ENCODE data around the gene DYNLRB1. TPM values are rescaled to one million over a fixed set of nuclear protein-coding genes. Genes with fewer than 3 reads are reported as not detected.
"Not testable (repeated sequence)": the region's sequence is repeated elsewhere in the genome, so short reads cannot be mapped to it uniquely, and the experiment has no call there.

The DYNLRB1 gene
- total and polyA plus RNA-seq, 4 donors: 120 to 305 (median 223) TPM

- intact Hi-C loops (cut with DNase I); ATAC-seq (ENCODE audit: low FRiP score); H3K36me3 ChIP-seq (ENCODE audit: control insufficient read depth in 1 of 2, insufficient read depth in 2 of 2, low read length in 1 of 2): not testable (repeated sequence)
Observed at GRCh38 chr20:34483585-34484220, 32.5 kb upstream of the DYNLRB1 start.

DNA sequence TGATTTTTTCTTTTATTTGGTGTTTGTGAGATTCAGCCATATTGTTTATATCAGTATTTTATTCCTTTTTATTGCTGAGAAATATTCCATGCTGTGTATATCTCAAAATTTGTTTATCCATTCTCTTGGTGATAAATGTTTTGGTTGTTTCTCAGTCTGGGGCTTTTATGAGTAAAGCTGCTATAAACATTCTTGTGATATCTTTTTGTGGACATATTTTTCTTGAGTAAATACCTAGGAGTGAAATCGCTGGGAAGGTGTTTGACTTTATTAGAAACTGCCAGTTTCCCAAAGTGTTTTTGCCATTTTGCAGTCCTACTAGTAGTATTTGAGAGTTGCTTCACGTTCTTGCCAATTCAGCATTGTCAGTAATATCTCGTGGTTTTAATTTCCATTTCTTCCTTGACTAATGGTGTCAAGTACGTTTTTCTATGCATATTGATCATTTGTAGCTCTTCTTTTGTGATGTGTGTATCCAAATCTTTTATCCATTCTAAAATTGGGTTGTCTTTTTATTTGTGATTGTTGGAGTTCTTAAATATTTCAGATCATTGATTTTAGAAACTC lies 31.1 kb upstream of the DYNLRB1 start:
- ATAC-seq (ENCODE audit: low FRiP score) (no peak), DNase-seq (no peak)
- Histone ChIP-seq H3K27me3 (ENCODE audit: control insufficient read depth in 1 of 2, insufficient read depth in 2 of 2, low read length in 1 of 2) (no peaks in the 10 kb centered on the region), H3K27ac (ENCODE audit: low read depth in 1 of 2, low read length in 2 of 2) (no peak overlapping the region), H3K4me1 (ENCODE audit: control insufficient read depth in 1 of 2, insufficient read depth in 2 of 2, low read length in 2 of 2) (no peaks in the 10 kb centered on the region), H3K36me3 (ENCODE audit: control insufficient read depth in 1 of 2, insufficient read depth in 2 of 2, low read length in 1 of 2) (no peaks in the 10 kb centered on the region), H3K9me3 (ENCODE audit: control insufficient read depth, low read length) (no peaks in the 10 kb centered on the region), H3K4me3 (ENCODE audit: low read length in 2 of 2) (no peak overlapping the region)
- intact Hi-C loops (cut with DNase I): no loop called here
- 68 to 80% methylated on average over 4 of the region's 4 CpGs for WGBS, 2 donors

More at GRCh38 chr20:34483585-34484220, 32.5 kb upstream of the DYNLRB1 start:
- H3K27me3 ChIP-seq (ENCODE audit: control insufficient read depth in 1 of 2, insufficient read depth in 2 of 2, low read length in 1 of 2); H3K4me1 ChIP-seq (ENCODE audit: control insufficient read depth in 1 of 2, insufficient read depth in 2 of 2, low read length in 2 of 2); H3K4me3 ChIP-seq (ENCODE audit: low read length in 2 of 2); H3K27ac ChIP-seq (ENCODE audit: low read depth in 1 of 2, low read length in 2 of 2); DNase-seq; H3K9me3 ChIP-seq (ENCODE audit: control insufficient read depth, low read length): not testable (repeated sequence)
- 94 to 95% methylated on average over 3 of the region's 3 CpGs for WGBS, 2 donors

GRCh38 chr20:34491226-34491931 lies 24.8 kb upstream of the DYNLRB1 start:
- DNase-seq (no peak), ATAC-seq (ENCODE audit: low FRiP score) (no peak)
- no peaks in the 10 kb centered on the region for H3K4me1 ChIP-seq (ENCODE audit: control insufficient read depth in 1 of 2, insufficient read depth in 2 of 2, low read length in 2 of 2)
- no peaks in the 10 kb centered on the region for H3K36me3 ChIP-seq (ENCODE audit: control insufficient read depth in 1 of 2, insufficient read depth in 2 of 2, low read length in 1 of 2)
- H3K27ac ChIP-seq (ENCODE audit: low read depth in 1 of 2, low read length in 2 of 2): no peak overlapping the region
- WGBS, 2 donors: 92 to 95% methylated on average over 4 of the region's 4 CpGs
- H3K4me3 ChIP-seq (ENCODE audit: low read length in 2 of 2): no peak overlapping the region
- no peaks in the 10 kb centered on the region for H3K9me3 ChIP-seq (ENCODE audit: control insufficient read depth, low read length)
- intact Hi-C loops (cut with DNase I): no loop called here
- H3K27me3 ChIP-seq (ENCODE audit: control insufficient read depth in 1 of 2, insufficient read depth in 2 of 2, low read length in 1 of 2): no peaks in the 10 kb centered on the region

- H3K9me3 ChIP-seq (ENCODE audit: control insufficient read depth, low read length): no peaks in the 10 kb centered on the region
- no peaks in the 10 kb centered on the region for H3K27me3 ChIP-seq (ENCODE audit: control insufficient read depth in 1 of 2, insufficient read depth in 2 of 2, low read length in 1 of 2)
- DNase-seq: no peak
- ATAC-seq (ENCODE audit: low FRiP score): no peak
- no peak overlapping the region for H3K27ac ChIP-seq (ENCODE audit: low read depth in 1 of 2, low read length in 2 of 2)
- H3K4me1 ChIP-seq (ENCODE audit: control insufficient read depth in 1 of 2, insufficient read depth in 2 of 2, low read length in 2 of 2): no peaks in the 10 kb centered on the region
- intact Hi-C loops (cut with DNase I): no loop called here
- H3K36me3 ChIP-seq (ENCODE audit: control insufficient read depth in 1 of 2, insufficient read depth in 2 of 2, low read length in 1 of 2): no peaks in the 10 kb centered on the region
- H3K4me3 ChIP-seq (ENCODE audit: low read length in 2 of 2): no peak overlapping the region
- 86 to 93% methylated on average over 4 of the region's 4 CpGs for WGBS, 2 donors
Observed at GRCh38 chr20:34491932-34492509, 24.2 kb upstream of the DYNLRB1 start.

DNA sequence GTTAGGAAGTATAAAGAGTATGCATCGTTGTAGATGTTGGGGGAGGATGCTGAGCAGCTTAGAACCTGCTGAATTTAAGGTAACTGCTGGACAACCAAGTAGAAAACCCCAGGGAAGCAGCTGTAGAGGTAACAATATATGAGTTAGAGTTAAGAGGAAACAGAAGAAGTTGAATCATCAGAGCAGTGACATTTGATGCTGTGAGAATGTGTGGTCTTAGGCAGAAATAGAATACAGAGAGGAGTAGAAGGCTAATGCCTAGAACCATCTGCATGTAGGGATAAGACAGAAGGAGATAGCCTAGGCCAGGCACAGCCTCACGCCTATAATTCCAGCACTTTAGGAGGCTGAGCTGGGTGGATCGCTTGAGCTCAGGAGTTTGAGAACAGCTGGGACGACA lies 22.6 kb upstream of the DYNLRB1 start:
- intact Hi-C loops (cut with DNase I): no loop called here

DNA sequence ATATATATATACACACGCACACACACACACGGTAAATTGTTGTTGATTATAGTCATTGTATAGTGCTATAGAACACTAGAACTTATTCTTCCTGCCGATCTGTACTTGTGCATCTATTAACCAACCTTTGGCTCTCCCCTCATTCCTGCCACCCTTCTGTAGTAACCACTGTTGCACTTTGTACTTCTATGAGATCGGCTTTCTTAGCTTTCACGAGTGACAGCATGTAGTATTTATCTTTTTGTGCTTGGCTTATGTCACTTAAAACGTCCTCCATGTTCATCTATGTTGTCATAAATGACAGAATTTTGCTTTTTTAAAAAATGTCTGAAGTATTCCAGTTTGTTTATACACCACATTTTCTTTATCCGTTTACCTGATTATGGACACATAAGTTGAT lies 20.9 kb upstream of the DYNLRB1 start:
- Histone ChIP-seq H3K27me3 (ENCODE audit: control insufficient read depth in 1 of 2, insufficient read depth in 2 of 2, low read length in 1 of 2) (no peaks in the 10 kb centered on the region), H3K36me3 (ENCODE audit: control insufficient read depth in 1 of 2, insufficient read depth in 2 of 2, low read length in 1 of 2) (no peaks in the 10 kb centered on the region), H3K4me3 (ENCODE audit: low read length in 2 of 2) (no peak overlapping the region), H3K27ac (ENCODE audit: low read depth in 1 of 2, low read length in 2 of 2) (no peak overlapping the region), H3K9me3 (ENCODE audit: control insufficient read depth, low read length) (no peaks in the 10 kb centered on the region), H3K4me1 (ENCODE audit: control insufficient read depth in 1 of 2, insufficient read depth in 2 of 2, low read length in 2 of 2) (no peaks in the 10 kb centered on the region)
- no peak for ATAC-seq (ENCODE audit: low FRiP score)
- no peak for DNase-seq
- WGBS, 2 donors: 90% methylated on average over 7 of the region's 7 CpGs
- intact Hi-C loops (cut with DNase I): no loop called here

More for the DNA sequence above, 22.6 kb upstream of the DYNLRB1 start:
- 83 to 92% methylated on average over 4 of the region's 4 CpGs for WGBS, 2 donors
- Histone ChIP-seq H3K27me3 (ENCODE audit: control insufficient read depth in 1 of 2, insufficient read depth in 2 of 2, low read length in 1 of 2) (no peaks in the 10 kb centered on the region), H3K9me3 (ENCODE audit: control insufficient read depth, low read length) (no peaks in the 10 kb centered on the region), H3K27ac (ENCODE audit: low read depth in 1 of 2, low read length in 2 of 2) (no peak overlapping the region), H3K4me3 (ENCODE audit: low read length in 2 of 2) (no peak overlapping the region), H3K4me1 (ENCODE audit: control insufficient read depth in 1 of 2, insufficient read depth in 2 of 2, low read length in 2 of 2) (no peaks in the 10 kb centered on the region), H3K36me3 (ENCODE audit: control insufficient read depth in 1 of 2, insufficient read depth in 2 of 2, low read length in 1 of 2) (no peaks in the 10 kb centered on the region)
- ATAC-seq (ENCODE audit: low FRiP score) (no peak), DNase-seq (no peak)

DNA sequence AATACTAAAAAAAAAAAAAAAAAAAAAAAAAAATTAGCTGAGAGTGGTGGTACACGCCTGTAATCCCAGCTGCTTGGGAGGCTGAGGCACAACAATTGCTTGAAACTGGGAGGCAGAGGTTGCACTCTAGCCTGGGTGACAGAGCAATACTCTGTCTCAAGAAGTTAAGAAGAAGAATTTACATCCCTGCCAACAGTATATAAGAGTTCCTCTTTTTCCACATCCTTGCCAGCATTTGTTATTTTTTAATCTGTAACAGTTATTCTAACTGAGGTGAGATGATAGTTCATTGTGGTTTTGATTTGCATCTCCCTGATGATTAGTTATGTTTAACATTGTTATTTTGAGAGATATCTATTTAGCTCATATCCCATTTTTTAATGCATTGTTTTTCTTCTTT lies 20.3 kb upstream of the DYNLRB1 start:
- intact Hi-C loops (cut with DNase I): no loop called here
- no peaks in the 10 kb centered on the region for H3K9me3 ChIP-seq (ENCODE audit: control insufficient read depth, low read length)
- ATAC-seq (ENCODE audit: low FRiP score) (no peak), DNase-seq (no peak)
- H3K4me1 ChIP-seq (ENCODE audit: control insufficient read depth in 1 of 2, insufficient read depth in 2 of 2, low read length in 2 of 2): no peaks in the 10 kb centered on the region
- WGBS, 2 donors: 100% methylated on average over 1 of the region's 1 CpG
- H3K4me3 ChIP-seq (ENCODE audit: low read length in 2 of 2): no peak overlapping the region
- H3K27ac ChIP-seq (ENCODE audit: low read depth in 1 of 2, low read length in 2 of 2): no peak overlapping the region
- no peaks in the 10 kb centered on the region for H3K36me3 ChIP-seq (ENCODE audit: control insufficient read depth in 1 of 2, insufficient read depth in 2 of 2, low read length in 1 of 2)
- H3K27me3 ChIP-seq (ENCODE audit: control insufficient read depth in 1 of 2, insufficient read depth in 2 of 2, low read length in 1 of 2): no peaks in the 10 kb centered on the region

DNA sequence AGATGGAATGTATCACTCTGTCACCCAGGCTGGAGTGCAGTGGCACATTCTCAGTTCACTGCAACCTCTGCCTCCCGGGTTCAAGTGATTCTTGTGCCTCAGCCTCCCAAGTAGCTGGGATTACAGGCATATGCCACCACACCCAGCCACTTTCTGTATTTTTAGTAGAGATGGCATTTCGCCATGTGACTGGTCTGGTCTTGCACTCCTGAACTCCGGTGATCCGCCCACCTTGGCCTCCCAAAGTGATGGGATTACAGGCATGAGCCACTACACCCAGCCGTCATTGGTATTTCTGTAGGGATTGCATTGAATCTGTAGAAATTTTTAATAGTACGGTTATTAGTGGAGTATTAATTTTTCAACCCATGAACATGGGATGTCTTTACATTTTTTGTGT lies 18.6 kb upstream of the DYNLRB1 start:
- 98 to 99% methylated on average over 6 of the region's 6 CpGs for WGBS, 2 donors
- intact Hi-C loops (cut with DNase I); H3K36me3 ChIP-seq (ENCODE audit: control insufficient read depth in 1 of 2, insufficient read depth in 2 of 2, low read length in 1 of 2); H3K9me3 ChIP-seq (ENCODE audit: control insufficient read depth, low read length); H3K4me1 ChIP-seq (ENCODE audit: control insufficient read depth in 1 of 2, insufficient read depth in 2 of 2, low read length in 2 of 2); H3K27me3 ChIP-seq (ENCODE audit: control insufficient read depth in 1 of 2, insufficient read depth in 2 of 2, low read length in 1 of 2); H3K27ac ChIP-seq (ENCODE audit: low read depth in 1 of 2, low read length in 2 of 2); H3K4me3 ChIP-seq (ENCODE audit: low read length in 2 of 2); DNase-seq; ATAC-seq (ENCODE audit: low FRiP score): not testable (repeated sequence)
